Ishikawa (cell line): ENCODE data around the gene ROBO2.

Experiments
- CEBPB ChIP-seq: IDR thresholded peaks from 2 replicates; pipeline ENCODE4 v1.6.1; 2012
- CREB1 ChIP-seq: IDR thresholded peaks from 2 replicates; pipeline ENCODE4 v1.6.1; 2012; ENCODE audit warnings: low read depth
- EGR1 ChIP-seq: IDR thresholded peaks from 2 replicates; pipeline ENCODE4 v1.6.1; 2012
- EP300 ChIP-seq: IDR thresholded peaks from 2 replicates; pipeline ENCODE4 v1.6.1; 2012; ENCODE audit warnings: borderline replicate concordance
- FOXM1 ChIP-seq: IDR thresholded peaks from 2 replicates; pipeline ENCODE4 v1.6.1; 2012; ENCODE audit warnings: low read depth, borderline replicate concordance
- MAX ChIP-seq: IDR thresholded peaks from 2 replicates; pipeline ENCODE4 v1.6.1; 2012
- NFIC ChIP-seq: IDR thresholded peaks from 2 replicates; pipeline ENCODE4 v1.6.1; 2012
- RAD21 ChIP-seq: IDR thresholded peaks from 2 replicates; pipeline ENCODE4 v1.6.1; 2012; ENCODE audit warnings: low read depth
- REST ChIP-seq: IDR thresholded peaks from 2 replicates; pipeline ENCODE4 v1.6.1; 2012; ENCODE audit warnings: low read depth, mild to moderate bottlenecking
- TAF1 ChIP-seq: IDR thresholded peaks from 2 replicates; pipeline ENCODE4 v1.6.1; 2012; ENCODE audit warnings: low read depth, mild to moderate bottlenecking
- TCF12 ChIP-seq: IDR thresholded peaks from 2 replicates; pipeline ENCODE4 v1.6.1; 2012; ENCODE audit warnings: low read depth
- TEAD4 ChIP-seq: IDR thresholded peaks from 2 replicates; pipeline ENCODE4 v1.6.1; 2012
- USF1 ChIP-seq: IDR thresholded peaks from 2 replicates; pipeline ENCODE4 v1.6.1; 2012
- YY1 ChIP-seq: IDR thresholded peaks from 2 replicates; pipeline ENCODE4 v1.6.1; 2012; ENCODE audit warnings: low read depth
- ZBTB7A ChIP-seq: IDR thresholded peaks from 2 replicates; pipeline ENCODE4 v1.6.1; 2012; ENCODE audit warnings: low read depth

Gene ROBO2

GRCh38 chr3:77648214-77648613, 608.3 kb downstream of the ROBO2 start:
- no peak for TF ChIP-seq FOXM1
- TF ChIP-seq ZBTB7A = no peak
- TF ChIP-seq CREB1 = no peak
- no peak for TF ChIP-seq NFIC
- no peak for TF ChIP-seq USF1
- TF ChIP-seq EGR1 = no peak
- TF ChIP-seq TCF12 = no peak
- no peak for TF ChIP-seq RAD21
- TF ChIP-seq TEAD4 = no peak
- TF ChIP-seq MAX = no peak
- TF ChIP-seq TAF1 = no peak
- no peak for TF ChIP-seq YY1
- no peak for TF ChIP-seq EP300
- no peak for TF ChIP-seq CEBPB

- TF ChIP-seq TAF1 (no peak), MAX (no peak), YY1 (no peak), REST (no peak), EP300 (no peak), ZBTB7A (no peak), RAD21 (no peak), CEBPB (no peak), USF1 (no peak), TEAD4 (no peak), EGR1 (no peak), TCF12 (no peak)
Observed at GRCh38 chr3:77648664-77649063, 608.8 kb downstream of the ROBO2 start.

- no peak for TF ChIP-seq TCF12
- no peak for TF ChIP-seq MAX
- no peak for TF ChIP-seq NFIC
- TF ChIP-seq CREB1 = no peak
- no peak for TF ChIP-seq EGR1
- TF ChIP-seq EP300 = no peak
- no peak for TF ChIP-seq YY1
- no peak for TF ChIP-seq REST
- TF ChIP-seq TAF1 = no peak
- no peak for TF ChIP-seq CEBPB
- TF ChIP-seq USF1 = no peak
- no peak for TF ChIP-seq RAD21
- TF ChIP-seq ZBTB7A = no peak
- TF ChIP-seq TEAD4 = no peak
Observed at GRCh38 chr3:77652624-77653023, 612.7 kb downstream of the ROBO2 start.

GRCh38 chr3:77655396-77655795, 615.5 kb downstream of the ROBO2 start:
- TF ChIP-seq USF1 (no peak), RAD21 (no peak), FOXM1 (no peak), TAF1 (no peak), ZBTB7A (no peak)

- TF ChIP-seq RAD21 = no peak
- TF ChIP-seq NFIC = no peak
- no peak for TF ChIP-seq TEAD4
- no peak for TF ChIP-seq MAX
- no peak for TF ChIP-seq ZBTB7A
- TF ChIP-seq TAF1 = no peak
- no peak for TF ChIP-seq REST
- TF ChIP-seq CREB1 = no peak
- no peak for TF ChIP-seq TCF12
- TF ChIP-seq CEBPB = no peak
- no peak for TF ChIP-seq YY1
- TF ChIP-seq USF1 = no peak
- TF ChIP-seq EGR1 = no peak
- no peak for TF ChIP-seq EP300
- TF ChIP-seq FOXM1 = no peak
Observed at GRCh38 chr3:77660718-77661117, 620.8 kb downstream of the ROBO2 start.
